Testis (tissue), 2 donors: Measurements from ENCODE around the gene DCAF10.

ENCODE experiments used
- POLR2A ChIP-seq: fragments of 450-650 bp; IDR thresholded peaks from one replicate; pipeline ENCODE4 v1.6.1; 2017; ENCODE audit warnings: antibody characterized with exemption, mild to moderate bottlenecking, moderate library complexity
- TF ChIP-seq, protein P1 (sequence below), 3 experiments: fragments of 450-650 bp in 2 of 3; fragments of 200-600 bp in 1 of 3; sonication (generic) in 1 of 3; IDR thresholded peaks; one replicate each; pipeline ENCODE4 v1.5.1; 2016 to 2019; ENCODE audit warnings: antibody characterized with exemption in 3 of 3, mild to moderate bottlenecking in 2 of 3, moderate library complexity in 1 of 3

DNA sequence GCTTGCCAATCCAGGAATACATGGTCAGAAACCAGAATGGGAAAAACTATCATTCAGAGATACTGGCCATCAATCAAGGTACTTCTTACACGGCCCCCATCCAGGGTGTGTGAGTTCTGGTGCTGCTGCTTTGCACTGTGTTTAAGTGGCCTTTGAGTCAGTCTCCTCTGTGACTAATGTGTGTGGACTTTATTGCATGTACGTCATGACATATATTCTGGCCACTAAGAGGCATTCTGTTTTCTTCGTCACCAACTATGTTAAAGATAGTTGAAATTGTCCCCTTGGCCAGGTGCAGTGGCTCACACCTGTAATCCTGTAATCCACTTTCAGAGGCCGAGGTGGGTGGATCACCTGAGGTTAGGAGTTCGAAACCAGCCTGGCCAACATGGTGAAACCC is 24.3 kb upstream of the DCAF10 start:
- TF ChIP-seq, protein P1, sequence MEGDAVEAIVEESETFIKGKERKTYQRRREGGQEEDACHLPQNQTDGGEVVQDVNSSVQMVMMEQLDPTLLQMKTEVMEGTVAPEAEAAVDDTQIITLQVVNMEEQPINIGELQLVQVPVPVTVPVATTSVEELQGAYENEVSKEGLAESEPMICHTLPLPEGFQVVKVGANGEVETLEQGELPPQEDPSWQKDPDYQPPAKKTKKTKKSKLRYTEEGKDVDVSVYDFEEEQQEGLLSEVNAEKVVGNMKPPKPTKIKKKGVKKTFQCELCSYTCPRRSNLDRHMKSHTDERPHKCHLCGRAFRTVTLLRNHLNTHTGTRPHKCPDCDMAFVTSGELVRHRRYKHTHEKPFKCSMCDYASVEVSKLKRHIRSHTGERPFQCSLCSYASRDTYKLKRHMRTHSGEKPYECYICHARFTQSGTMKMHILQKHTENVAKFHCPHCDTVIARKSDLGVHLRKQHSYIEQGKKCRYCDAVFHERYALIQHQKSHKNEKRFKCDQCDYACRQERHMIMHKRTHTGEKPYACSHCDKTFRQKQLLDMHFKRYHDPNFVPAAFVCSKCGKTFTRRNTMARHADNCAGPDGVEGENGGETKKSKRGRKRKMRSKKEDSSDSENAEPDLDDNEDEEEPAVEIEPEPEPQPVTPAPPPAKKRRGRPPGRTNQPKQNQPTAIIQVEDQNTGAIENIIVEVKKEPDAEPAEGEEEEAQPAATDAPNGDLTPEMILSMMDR (IDR thresholded peaks at IDR 0.05) = no peak
- TF ChIP-seq POLR2A = no peak
